ENCODE measurements around the gene TLL1. TPM values are rescaled to one million over a fixed set of nuclear protein-coding genes. Genes with fewer than 3 reads are reported as not detected.

TLL1 gene
- total RNA-seq, 1 experiment from 2014 or later: 14.3 TPM

- BruUV-seq (replicated peaks): no TSS peak
- Histone ChIP-seq H3K4me3 (ENCODE audit: low read depth, low read length, poor library complexity, severe bottlenecking) (no peak overlapping the region), H3K27ac (ENCODE audit: low read depth, low read length, poor library complexity, severe bottlenecking) (no peak overlapping the region), H3K36me3 (ENCODE audit: insufficient read depth, low read length, poor library complexity, severe bottlenecking) (no peaks in the 10 kb centered on the region), H3K4me1 (ENCODE audit: insufficient read depth, low read length, poor library complexity, severe bottlenecking) (no peaks in the 10 kb centered on the region), H3K27me3 (replicated peaks; ENCODE audit: insufficient read depth, low read depth, low read length, poor library complexity) (peaks cover 17% of the 10 kb centered on the region), H3K9me3 (ENCODE audit: low read depth, low read length, poor library complexity, severe bottlenecking) (no peaks in the 10 kb centered on the region)
- DNase-seq (ENCODE audit: low spot score): no peak
- intact Hi-C loops (cut with micrococcal nuclease; ENCODE audit: unreplicated experiment): no loop called here
- TF ChIP-seq EZH2 (IDR thresholded peaks at IDR 0.05; ENCODE audit: borderline replicate concordance, low read depth, low read length, poor library complexity, severe bottlenecking): no peak
- TF ChIP-seq CTCF (conservative IDR thresholded peaks at IDR 0.05; ENCODE audit: low read depth, low read length): no peak
- ChIA-PET POLR2A (ENCODE audit: low non-redundant PET) (no interaction called here), CTCF (no interaction called here)
These were observed 271.6 kb downstream of the TLL1 start for GRCh38 chr4:166144607-166145006.

- no peak for TF ChIP-seq EZH2 (IDR thresholded peaks at IDR 0.05; ENCODE audit: borderline replicate concordance, low read depth, low read length, poor library complexity, severe bottlenecking)
- no peak for TF ChIP-seq CTCF (conservative IDR thresholded peaks at IDR 0.05; ENCODE audit: low read depth, low read length)
- Histone ChIP-seq H3K27me3 (replicated peaks; ENCODE audit: insufficient read depth, low read depth, low read length, poor library complexity) (peaks cover 13% of the 10 kb centered on the region), H3K27ac (ENCODE audit: low read depth, low read length, poor library complexity, severe bottlenecking) (no peak overlapping the region), H3K4me3 (ENCODE audit: low read depth, low read length, poor library complexity, severe bottlenecking) (no peak overlapping the region), H3K9me3 (ENCODE audit: low read depth, low read length, poor library complexity, severe bottlenecking) (no peaks in the 10 kb centered on the region), H3K4me1 (ENCODE audit: insufficient read depth, low read length, poor library complexity, severe bottlenecking) (no peaks in the 10 kb centered on the region), H3K36me3 (ENCODE audit: insufficient read depth, low read length, poor library complexity, severe bottlenecking) (no peaks in the 10 kb centered on the region)
- ChIA-PET CTCF (no interaction called here), POLR2A (ENCODE audit: low non-redundant PET) (no interaction called here)
- no peak for DNase-seq (ENCODE audit: low spot score)
- BruUV-seq (replicated peaks): no TSS peak
- intact Hi-C loops (cut with micrococcal nuclease; ENCODE audit: unreplicated experiment): no loop called here
These were observed 273.9 kb downstream of the TLL1 start for GRCh38 chr4:166146806-166147540.
